ENCODE results near the gene SLC39A11. TPM values are rescaled to one million over a fixed set of nuclear protein-coding genes. Genes with fewer than 3 reads are reported as not detected.

The SLC39A11 gene
- total and polyA plus RNA-seq, 2 of the 13 experiments (the other 11 are each of a cell fraction or from before 2014, with no cell fraction given), result 17.2 to 31.5 TPM

GRCh38 chr17:72661116-72661944 lies 431.2 kb downstream of the SLC39A11 start (continued):
- TF ChIP-seq TFE3 (CRISPR knock-in tag; IDR thresholded peaks at IDR 0.05) (peak; percentile 62; the same call in 1 of the 2 replicates), BORCS8-MEF2B (CRISPR knock-in tag; IDR thresholded peaks at IDR 0.05) (peak; percentile 47), STAG1 (CRISPR knock-in tag; IDR thresholded peaks at IDR 0.05) (peak; percentile 29; the same call in 1 of the 2 replicates), PRDM10 (CRISPR knock-in tag; IDR thresholded peaks at IDR 0.05; ENCODE audit: low read depth) (peak; percentile 67; the same call in 1 of the 2 replicates), ZNF83 (CRISPR knock-in tag; IDR thresholded peaks at IDR 0.05; ENCODE audit: borderline replicate concordance) (0 out of 2 replicates have a peak, but pooled peaks have one; percentile 44), CENPX (CRISPR knock-in tag; IDR thresholded peaks at IDR 0.05) (no peak), ZNF773 (CRISPR knock-in tag; IDR thresholded peaks at IDR 0.05; ENCODE audit: borderline replicate concordance) (no peak), SMARCE1 (IDR thresholded peaks at IDR 0.05; ENCODE audit: borderline replicate concordance) (no peak), PHF21A (CRISPR knock-in tag; IDR thresholded peaks at IDR 0.05) (peak; percentile 58), MXI1 (IDR thresholded peaks at IDR 0.05; ENCODE audit: borderline replicate concordance, low read depth, low read length) (peak; percentile 68; the same call in 2 of the 3 replicates), NFAT5 (CRISPR knock-in tag; IDR thresholded peaks at IDR 0.05) (no peak), ZBTB1 (CRISPR knock-in tag; IDR thresholded peaks at IDR 0.05; ENCODE audit: borderline replicate concordance) (no peak)
- TF ChIP-seq, protein P1, sequence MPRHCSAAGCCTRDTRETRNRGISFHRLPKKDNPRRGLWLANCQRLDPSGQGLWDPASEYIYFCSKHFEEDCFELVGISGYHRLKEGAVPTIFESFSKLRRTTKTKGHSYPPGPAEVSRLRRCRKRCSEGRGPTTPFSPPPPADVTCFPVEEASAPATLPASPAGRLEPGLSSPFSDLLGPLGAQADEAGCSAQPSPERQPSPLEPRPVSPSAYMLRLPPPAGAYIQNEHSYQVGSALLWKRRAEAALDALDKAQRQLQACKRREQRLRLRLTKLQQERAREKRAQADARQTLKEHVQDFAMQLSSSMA (CRISPR knock-in tag; IDR thresholded peaks at IDR 0.05), result no peak
- TF ChIP-seq, protein P2, sequence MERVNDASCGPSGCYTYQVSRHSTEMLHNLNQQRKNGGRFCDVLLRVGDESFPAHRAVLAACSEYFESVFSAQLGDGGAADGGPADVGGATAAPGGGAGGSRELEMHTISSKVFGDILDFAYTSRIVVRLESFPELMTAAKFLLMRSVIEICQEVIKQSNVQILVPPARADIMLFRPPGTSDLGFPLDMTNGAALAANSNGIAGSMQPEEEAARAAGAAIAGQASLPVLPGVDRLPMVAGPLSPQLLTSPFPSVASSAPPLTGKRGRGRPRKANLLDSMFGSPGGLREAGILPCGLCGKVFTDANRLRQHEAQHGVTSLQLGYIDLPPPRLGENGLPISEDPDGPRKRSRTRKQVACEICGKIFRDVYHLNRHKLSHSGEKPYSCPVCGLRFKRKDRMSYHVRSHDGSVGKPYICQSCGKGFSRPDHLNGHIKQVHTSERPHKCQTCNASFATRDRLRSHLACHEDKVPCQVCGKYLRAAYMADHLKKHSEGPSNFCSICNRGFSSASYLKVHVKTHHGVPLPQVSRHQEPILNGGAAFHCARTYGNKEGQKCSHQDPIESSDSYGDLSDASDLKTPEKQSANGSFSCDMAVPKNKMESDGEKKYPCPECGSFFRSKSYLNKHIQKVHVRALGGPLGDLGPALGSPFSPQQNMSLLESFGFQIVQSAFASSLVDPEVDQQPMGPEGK (CRISPR knock-in tag; IDR thresholded peaks at IDR 0.05), result peak; percentile 78

Measured in HepG2 (cell line).